GM19395 (cell line): ENCODE measurements around the gene GPR65.

Source experiments
- ATAC-seq: cut with Tn5 transposase; IDR thresholded peaks from one replicate; pipeline ENCODE4 v1.9.1; 2021; ENCODE audit warnings: mild to moderate bottlenecking, moderate library complexity; ENCODE audit not compliant: unreplicated experiment

Gene GPR65

DNA sequence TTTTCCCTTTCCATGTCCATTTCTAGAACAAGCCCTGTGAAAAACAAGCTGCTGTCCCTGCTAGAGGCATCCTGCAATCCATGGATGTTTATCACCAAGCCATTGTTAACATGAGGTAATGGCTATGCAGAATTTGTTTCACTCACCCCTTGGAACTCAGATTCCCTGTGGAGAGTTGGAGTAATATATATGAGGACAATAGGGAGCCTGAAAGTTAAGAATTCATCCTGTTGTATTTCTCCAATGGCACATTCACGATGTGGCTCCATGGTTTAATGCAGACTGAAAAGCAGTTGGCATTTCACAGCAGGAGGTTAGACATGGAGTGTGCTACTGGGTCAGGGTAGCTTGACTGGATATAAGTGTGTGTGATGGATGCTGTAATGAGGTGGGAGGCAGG lies 32.4 kb downstream of the GPR65 start:
- no peak for ATAC-seq

DNA sequence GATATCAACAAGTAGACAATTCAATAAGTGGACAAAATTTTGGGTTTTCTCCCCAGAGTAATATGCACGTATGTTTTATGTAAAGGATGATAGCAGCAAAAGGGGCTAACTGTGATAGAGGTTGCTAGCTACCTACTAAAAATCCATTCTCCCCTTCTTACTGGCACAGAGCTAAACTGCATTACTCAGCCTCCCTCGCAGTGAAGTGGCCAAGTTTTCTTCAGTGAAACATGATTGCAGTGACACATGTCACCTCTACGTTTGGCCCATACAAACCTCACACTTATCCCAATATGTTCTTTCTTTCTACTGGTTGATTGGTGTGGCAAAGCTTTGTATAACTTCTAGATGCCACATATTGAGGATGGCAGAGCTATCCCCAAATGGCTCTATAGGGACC lies 34.3 kb downstream of the GPR65 start:
- ATAC-seq: no peak

DNA sequence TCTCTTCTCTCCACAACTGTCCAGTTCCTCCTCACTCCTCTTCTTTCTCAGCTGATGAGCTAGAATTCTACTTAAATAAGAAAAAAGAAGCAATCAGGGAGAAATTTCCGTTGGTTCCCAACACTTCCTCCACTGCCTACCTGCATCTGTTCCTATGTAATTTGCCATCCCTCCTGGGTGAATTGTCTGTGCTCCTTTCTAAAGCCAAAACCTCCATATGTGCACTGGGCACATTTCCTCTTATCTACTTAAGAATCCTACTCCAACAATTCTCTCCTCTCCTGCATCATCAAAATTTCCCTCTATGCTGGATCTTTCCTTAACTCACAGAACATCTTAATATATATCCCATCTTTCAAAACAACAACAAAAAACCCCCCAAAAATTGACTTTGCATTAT lies 35.2 kb downstream of the GPR65 start:
- ATAC-seq: no peak

- no peak for ATAC-seq
These were observed 38.9 kb downstream of the GPR65 start for GRCh38 chr14:88043529-88044443.

DNA sequence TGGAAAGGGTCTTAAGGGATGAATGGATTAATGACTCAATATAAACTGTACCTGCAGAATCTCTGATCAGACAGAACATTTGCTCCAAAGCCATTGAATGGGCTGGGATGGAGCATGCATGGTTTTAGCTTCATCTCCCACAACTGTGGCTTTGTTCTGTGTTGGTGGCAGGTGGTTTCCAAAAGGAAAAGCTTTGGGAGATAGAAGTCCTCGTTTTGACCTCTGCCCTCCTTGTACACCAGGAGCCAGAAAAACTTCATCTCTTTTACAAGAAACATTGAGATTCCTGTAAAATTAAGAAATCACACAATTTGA lies 39.5 kb downstream of the GPR65 start:
- peak; percentile 5 for ATAC-seq

DNA sequence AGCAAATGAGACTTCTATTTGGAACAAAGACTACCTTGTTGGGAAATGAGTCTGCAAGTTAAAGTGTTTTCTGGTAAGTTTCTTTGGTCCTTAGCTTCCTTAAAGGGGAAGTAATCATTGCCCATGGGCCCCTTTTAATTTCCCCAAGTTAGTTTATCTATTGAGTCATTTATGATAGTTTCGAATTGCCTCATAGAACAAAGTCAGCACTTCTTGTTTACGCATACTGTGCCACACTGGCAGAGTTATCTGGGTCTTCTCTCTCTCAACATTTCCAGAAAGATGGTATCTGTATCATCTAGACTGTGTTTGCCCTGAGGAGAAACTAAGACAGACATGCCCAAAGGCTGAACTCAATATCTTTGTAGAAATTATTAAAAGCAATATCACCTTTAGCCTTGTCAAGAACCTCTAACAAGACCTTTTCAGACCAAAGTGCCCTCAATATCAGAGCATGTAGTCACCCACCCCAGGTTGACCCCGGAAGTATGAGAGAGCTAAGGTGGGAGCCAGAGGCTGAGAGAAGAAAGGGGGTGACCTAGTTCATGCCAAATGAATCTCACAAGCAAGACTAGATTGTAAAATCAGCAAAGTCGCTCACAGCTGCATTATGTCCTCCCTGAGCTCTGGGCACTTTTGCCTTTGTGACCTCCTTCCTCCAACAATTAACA lies 40.0 kb downstream of the GPR65 start:
- ATAC-seq: peak; percentile 90

DNA sequence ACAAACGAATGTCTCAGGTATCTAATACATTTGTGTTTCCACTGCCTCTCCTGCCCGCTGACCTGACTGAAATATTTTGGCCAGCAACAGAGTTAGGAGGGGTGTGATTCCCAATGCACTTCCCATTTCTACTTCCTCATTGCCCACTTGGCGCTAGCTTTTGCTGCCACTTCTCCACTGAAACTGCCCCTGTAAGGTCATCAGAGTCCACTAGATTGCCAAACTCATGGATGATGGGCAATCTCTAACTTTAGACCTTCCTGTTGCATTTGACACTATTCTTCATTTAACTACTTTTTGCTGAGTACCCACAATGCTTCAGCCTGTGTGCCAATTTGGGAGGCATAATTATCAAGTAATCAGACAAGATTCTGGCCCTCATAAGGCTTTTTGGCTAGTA lies 40.8 kb downstream of the GPR65 start:
- no peak for ATAC-seq

DNA sequence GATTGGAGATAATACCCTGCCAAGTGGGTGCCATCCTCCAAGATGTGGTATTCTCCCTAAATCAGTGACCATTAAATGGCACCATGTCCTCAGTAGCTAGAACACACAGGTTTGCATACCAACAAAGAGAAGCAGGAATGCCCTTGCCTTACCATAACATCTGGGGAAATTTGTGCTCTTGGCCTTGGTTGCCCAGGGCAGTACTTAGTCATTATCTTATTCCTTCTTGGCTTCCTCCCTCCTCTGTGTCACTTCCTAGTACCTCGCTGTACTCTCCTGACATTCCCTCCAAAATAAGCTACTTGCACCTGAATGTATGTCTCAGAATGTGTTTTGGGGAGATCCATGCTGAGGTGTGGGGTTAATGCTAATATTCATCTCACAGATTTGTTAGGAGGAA lies 43.4 kb downstream of the GPR65 start:
- no peak for ATAC-seq

DNA sequence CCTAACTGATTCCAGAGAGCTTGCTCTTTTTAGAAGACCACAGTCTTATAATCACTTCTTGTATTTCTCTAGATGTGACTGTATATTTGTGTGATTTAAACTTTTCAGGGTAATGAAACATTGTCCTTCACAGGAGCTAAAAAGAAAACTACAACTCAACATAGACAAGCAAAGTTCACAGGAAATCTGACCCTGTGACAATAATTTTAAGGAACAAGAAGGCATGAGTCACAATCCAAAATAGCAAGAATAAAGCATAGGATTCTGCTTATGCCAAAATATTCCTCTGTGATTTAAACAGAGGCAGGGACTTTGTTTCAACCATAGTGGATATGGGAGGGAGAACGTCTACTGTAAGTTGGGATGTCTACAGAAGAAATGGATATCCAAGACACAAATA lies 44.3 kb downstream of the GPR65 start:
- no peak for ATAC-seq

DNA sequence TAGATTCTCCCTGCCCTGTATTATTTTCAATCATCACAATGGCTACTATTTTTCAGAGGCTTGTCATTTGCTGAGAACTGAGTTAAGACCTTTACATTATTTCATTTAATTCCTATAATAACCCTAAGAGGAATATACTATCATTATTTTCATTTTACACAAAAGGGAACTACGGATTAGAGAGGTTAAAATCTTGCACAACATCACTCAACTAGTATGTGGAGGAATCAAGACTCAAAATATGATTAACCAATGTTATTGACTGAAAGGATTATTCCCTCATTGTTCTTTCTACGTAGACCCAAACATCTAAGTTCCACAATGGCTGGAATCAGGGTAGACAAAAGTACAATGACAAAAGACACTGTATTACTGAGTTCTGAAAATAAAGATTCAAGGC lies 45.0 kb downstream of the GPR65 start:
- ATAC-seq: no peak

- no peak for ATAC-seq
These were observed 55.6 kb downstream of the GPR65 start for GRCh38 chr14:88060576-88060975.

GRCh38 chr14:88063811-88064210 lies 58.9 kb downstream of the GPR65 start:
- ATAC-seq: no peak
